Measurements from ENCODE around the gene COL11A1. TPM values are rescaled to one million over a fixed set of nuclear protein-coding genes. Genes with fewer than 3 reads are reported as not detected.

Gene COL11A1
- total RNA-seq, 2 donors from 2014 or later, result 0.32 to 0.88 TPM

DNA sequence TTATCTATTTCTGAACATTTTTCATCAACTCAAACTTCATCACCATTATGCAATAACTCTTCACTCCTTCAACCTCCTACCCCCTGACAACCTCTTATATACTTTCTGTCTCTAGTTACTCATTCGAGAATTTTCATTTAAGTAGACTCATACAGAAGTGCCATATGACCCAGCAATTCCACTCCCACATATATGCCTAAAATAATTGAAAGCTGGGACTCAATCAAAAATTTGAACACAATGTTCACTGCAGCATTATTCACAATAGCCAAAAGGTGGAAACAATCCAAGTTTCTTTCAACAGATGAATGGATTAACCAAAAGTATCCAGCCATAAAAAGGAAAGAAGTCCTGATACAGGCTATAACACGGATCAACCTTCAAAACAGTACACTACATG lies 24.1 kb downstream of the COL11A1 start:
- no peak overlapping the region for H3K27ac ChIP-seq
- no peak for DNase-seq
- no peak overlapping the region for H3K4me3 ChIP-seq
- no peaks in the 10 kb centered on the region for H3K36me3 ChIP-seq
- H3K9ac ChIP-seq (ENCODE audit: low read depth in 2 of 2, low read length in 2 of 2), result no peak overlapping the region
- H3K27me3 ChIP-seq, result no peaks in the 10 kb centered on the region
- TF ChIP-seq, protein P1, sequence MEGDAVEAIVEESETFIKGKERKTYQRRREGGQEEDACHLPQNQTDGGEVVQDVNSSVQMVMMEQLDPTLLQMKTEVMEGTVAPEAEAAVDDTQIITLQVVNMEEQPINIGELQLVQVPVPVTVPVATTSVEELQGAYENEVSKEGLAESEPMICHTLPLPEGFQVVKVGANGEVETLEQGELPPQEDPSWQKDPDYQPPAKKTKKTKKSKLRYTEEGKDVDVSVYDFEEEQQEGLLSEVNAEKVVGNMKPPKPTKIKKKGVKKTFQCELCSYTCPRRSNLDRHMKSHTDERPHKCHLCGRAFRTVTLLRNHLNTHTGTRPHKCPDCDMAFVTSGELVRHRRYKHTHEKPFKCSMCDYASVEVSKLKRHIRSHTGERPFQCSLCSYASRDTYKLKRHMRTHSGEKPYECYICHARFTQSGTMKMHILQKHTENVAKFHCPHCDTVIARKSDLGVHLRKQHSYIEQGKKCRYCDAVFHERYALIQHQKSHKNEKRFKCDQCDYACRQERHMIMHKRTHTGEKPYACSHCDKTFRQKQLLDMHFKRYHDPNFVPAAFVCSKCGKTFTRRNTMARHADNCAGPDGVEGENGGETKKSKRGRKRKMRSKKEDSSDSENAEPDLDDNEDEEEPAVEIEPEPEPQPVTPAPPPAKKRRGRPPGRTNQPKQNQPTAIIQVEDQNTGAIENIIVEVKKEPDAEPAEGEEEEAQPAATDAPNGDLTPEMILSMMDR (IDR thresholded peaks at IDR 0.05), result no peak
- no peaks in the 10 kb centered on the region for H3K4me1 ChIP-seq
- no peaks in the 10 kb centered on the region for H3K9me3 ChIP-seq
- intact Hi-C loops (cut with DNase I), result no loop called here

DNA sequence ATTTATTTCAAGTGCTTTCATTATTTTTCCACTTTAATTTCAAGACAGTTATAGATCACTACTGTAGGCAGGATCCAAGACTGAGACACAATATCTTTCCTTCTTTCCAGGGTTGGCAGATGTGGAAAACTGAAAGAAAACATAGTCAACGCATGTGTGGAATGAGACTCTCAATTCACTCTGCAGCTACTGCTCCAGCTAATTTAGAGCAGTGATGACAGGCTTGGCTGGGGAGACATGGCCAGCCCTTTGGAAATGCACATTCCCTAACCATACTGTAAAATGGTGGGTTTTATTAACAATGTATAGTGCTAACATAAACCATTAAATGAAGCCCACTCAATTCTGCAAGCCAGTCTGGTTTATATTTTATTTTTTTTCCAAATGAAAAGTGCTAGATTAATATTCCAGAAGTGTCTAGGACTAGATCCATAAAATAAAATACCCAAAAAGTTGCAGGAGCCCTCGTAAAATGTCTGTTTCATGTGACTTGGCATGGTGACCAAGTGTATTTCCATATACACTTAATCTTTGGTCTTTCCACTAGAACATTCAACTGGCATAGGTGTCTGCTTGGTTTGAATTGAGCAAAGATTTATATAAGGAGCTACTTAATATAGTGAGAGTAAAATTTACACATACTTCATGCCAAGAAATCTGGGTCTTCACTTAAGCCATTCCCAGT lies 32.9 kb downstream of the COL11A1 start:
- no peak overlapping the region for H3K9ac ChIP-seq (ENCODE audit: low read depth in 2 of 2, low read length in 2 of 2)
- H3K9me3 ChIP-seq, result no peaks in the 10 kb centered on the region
- DNase-seq, result no peak
- intact Hi-C loops (cut with DNase I), result no loop called here
- H3K27ac ChIP-seq, result no peak overlapping the region
- no peaks in the 10 kb centered on the region for H3K36me3 ChIP-seq
- H3K4me3 ChIP-seq, result no peak overlapping the region
- TF ChIP-seq, protein P1 (IDR thresholded peaks at IDR 0.05), result no peak
- H3K4me1 ChIP-seq, result no peaks in the 10 kb centered on the region
- H3K27me3 ChIP-seq, result no peaks in the 10 kb centered on the region

DNA sequence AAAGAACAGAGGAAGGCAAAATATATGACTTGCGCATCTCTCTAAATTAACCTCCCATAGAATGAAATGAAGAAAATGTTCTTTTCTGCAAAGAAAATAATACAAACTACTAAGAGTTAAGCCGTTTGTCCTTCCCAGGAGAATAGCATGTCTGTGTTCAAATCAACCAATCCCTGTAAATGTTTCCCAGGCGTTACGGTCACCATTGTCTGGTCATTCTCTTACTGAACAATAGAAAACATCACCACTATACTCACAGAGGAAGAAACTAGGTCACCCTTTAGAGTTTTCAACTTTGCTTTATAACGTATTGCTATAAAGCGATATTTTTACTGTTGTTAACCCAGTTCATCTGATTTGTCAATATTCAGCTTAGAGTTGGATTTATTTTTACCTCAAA lies 34.1 kb downstream of the COL11A1 start:
- Histone ChIP-seq H3K4me3 (no peak overlapping the region), H3K27ac (no peak overlapping the region), H3K4me1 (no peaks in the 10 kb centered on the region), H3K9me3 (no peaks in the 10 kb centered on the region), H3K27me3 (no peaks in the 10 kb centered on the region), H3K36me3 (no peaks in the 10 kb centered on the region), H3K9ac (ENCODE audit: low read depth in 2 of 2, low read length in 2 of 2) (no peak overlapping the region)
- TF ChIP-seq, protein P1 (IDR thresholded peaks at IDR 0.05), result no peak
- DNase-seq, result no peak
- intact Hi-C loops (cut with DNase I), result no loop called here

DNA sequence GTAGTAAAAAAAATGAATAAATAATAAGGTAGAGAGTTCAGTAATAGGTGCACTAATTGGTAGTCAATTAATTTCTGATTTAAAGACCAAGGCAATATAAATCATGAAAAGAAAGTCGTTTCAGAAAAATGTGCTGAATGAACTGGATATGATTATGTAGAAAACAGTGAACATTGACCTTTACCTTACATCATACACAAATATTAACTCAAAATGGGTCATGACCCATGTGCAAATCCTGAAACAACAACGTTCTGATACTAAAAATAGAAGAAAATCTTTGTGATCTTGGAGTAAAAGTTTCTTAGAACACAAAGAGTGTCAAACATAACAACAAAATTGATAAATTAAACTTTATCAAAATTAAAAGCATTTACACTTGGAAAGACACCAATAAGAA lies 39.1 kb downstream of the COL11A1 start:
- intact Hi-C loops (cut with DNase I), result no loop called here

DNA sequence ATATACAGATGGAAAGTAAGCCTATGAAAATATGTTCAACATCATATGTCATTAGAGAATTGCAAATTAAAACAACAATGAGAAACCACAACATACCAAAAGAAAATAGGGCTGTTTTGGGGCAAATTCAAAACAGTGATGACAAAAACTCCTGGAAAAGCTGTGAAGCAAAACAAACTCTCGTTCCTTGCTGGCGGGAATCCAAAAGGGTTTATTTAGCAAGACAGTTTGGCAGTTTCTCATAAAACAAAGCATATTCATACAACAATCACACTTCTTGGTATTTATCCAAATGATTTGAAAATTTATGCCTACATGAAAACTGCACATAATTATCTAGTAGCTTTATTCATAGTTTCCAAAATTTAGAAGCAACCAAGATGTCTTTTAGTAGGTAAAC lies 44.4 kb downstream of the COL11A1 start:
- H3K36me3 ChIP-seq, result no peaks in the 10 kb centered on the region
- intact Hi-C loops (cut with DNase I), result no loop called here
- TF ChIP-seq, protein P1 (IDR thresholded peaks at IDR 0.05), result no peak
- no peaks in the 10 kb centered on the region for H3K27me3 ChIP-seq
- no peaks in the 10 kb centered on the region for H3K9me3 ChIP-seq
- no peak for DNase-seq
- H3K4me1 ChIP-seq, result no peaks in the 10 kb centered on the region
- H3K4me3 ChIP-seq, result no peak overlapping the region
- H3K27ac ChIP-seq, result no peak overlapping the region
- no peak overlapping the region for H3K9ac ChIP-seq (ENCODE audit: low read depth in 2 of 2, low read length in 2 of 2)

More for the DNA sequence above, 39.1 kb downstream of the COL11A1 start:
- TF ChIP-seq, protein P1 (IDR thresholded peaks at IDR 0.05), result no peak
- Histone ChIP-seq H3K4me3 (no peak overlapping the region), H3K27ac (no peak overlapping the region), H3K4me1 (no peaks in the 10 kb centered on the region), H3K36me3 (no peaks in the 10 kb centered on the region), H3K9me3 (no peaks in the 10 kb centered on the region), H3K27me3 (no peaks in the 10 kb centered on the region), H3K9ac (ENCODE audit: low read depth in 2 of 2, low read length in 2 of 2) (no peak overlapping the region)
- DNase-seq, result no peak
